Ovary (tissue), 9 donors: ENCODE measurements around the gene RAB10. TPM values are rescaled to one million over a fixed set of nuclear protein-coding genes. Genes with fewer than 3 reads are reported as not detected.

ENCODE experiments used
- DNase-seq, 5 donors: peaks; one replicate each; pipeline ENCODE4 v3.0.0-alpha.2; 2019 to 2020
- H3K27ac ChIP-seq, 2 donors: fragments of 200-600 bp; one replicate each; pipeline versions ENCODE4 v1.5.1 to v1.8.0; 2019 to 2022
- H3K27me3 ChIP-seq: fragments of 200-600 bp; one replicate; pipeline ENCODE4 v1.8.0; 2022
- H3K36me3 ChIP-seq: fragments of 200-600 bp; sonication (generic); one replicate; pipeline ENCODE4 v1.5.1; 2019
- H3K4me1 ChIP-seq: one replicate; pipeline ENCODE4 v1.8.1; 2013; ENCODE audit warnings: mild to moderate bottlenecking, moderate library complexity; ENCODE audit not compliant: insufficient read depth
- H3K4me3 ChIP-seq: fragments of 200-600 bp; sonication (generic); one replicate; pipeline ENCODE4 v1.5.1; 2017
- H3K9me3 ChIP-seq, 2 donors: fragments of 200-600 bp in 1 of 2; sonication (generic) in 1 of 2; one replicate each; pipeline versions ENCODE4 v1.5.1 to v1.8.1; 2013 to 2019; ENCODE audit warnings: mild to moderate bottlenecking in 1 of 2, moderate library complexity in 1 of 2
- CTCF ChIP-seq, 3 donors: fragments of 450-650 bp in 2 of 3; fragments of 200-600 bp in 1 of 3; IDR thresholded peaks; one replicate each; pipeline versions ENCODE4 v1.5.1 to v1.8.0; 2016 to 2022; ENCODE audit warnings: antibody characterized with exemption in 3 of 3, mild to moderate bottlenecking in 1 of 3
- EP300 ChIP-seq: sonication (generic); formaldehyde crosslinking; IDR thresholded peaks from one replicate; pipeline ENCODE4 v1.6.1; 2017; ENCODE audit warnings: antibody characterized with exemption
- POLR2A ChIP-seq: fragments of 450-650 bp; IDR thresholded peaks from one replicate; pipeline ENCODE4 v1.6.1; 2017; ENCODE audit warnings: antibody characterized with exemption, mild to moderate bottlenecking, moderate library complexity
- WGBS, 3 donors: extraction: QIAGEN DNeasy Blood & Tissue Kit in 1 of 3; methylation state at CpG; one replicate each; pipeline versions ENCODE4 v1.1.5 to v1.1.7; 2013 to 2017; 5-methylcytosine and 5-hydroxymethylcytosine counted together
- intact Hi-C, 4 donors: fragments of 100-400 bp; cut with DNase I; formaldehyde crosslinking; loops; one replicate each; pipeline versions ENCODE4 v1.11.0 to v1.15.1; 2022 to 2023
- polyA plus RNA-seq, 2 donors: library from polyadenylated mRNA; stranded (reverse); fragments of 200-250 nt in 1 of 2; fragments of 350-450 nt in 1 of 2; fragmentation: Illumina TruSeq in 1 of 2; extraction: RNeasy Lipid Tissue Mini Kit (QIAGEN cat#74804) in 1 of 2; gene quantifications; one replicate each; pipeline ENCODE4 v1.2.3, GENCODE V29; 2013 to 2014
- small RNA-seq: library from RNA; depleted of rRNA; stranded (forward); fragments of <200 nt; gene quantifications from one replicate; pipeline ENCODE3, GENCODE V24; 2016
- total RNA-seq, 7 donors: library from RNA; depleted of rRNA in 2 of 7; stranded (reverse); fragments of >200 nt in 2 of 7; fragmentation: NEBNext Ultra II Directional in 3 of 7; extraction: Animal tissue kit (Norgen Biotek cat#: 25700) in 3 of 7; gene quantifications; one replicate each; pipeline versions ENCODE4 v1.1.0 to v1.2.4, GENCODE V29; 2016 to 2023
- donor health status: DM: no; HTN: no; CAD: no; lungs with moderate emphysema.
- donor health status: DM: no; HTN: no; CAD: no.
- donor health status: Bipolar disorder and iron deficiency.
- donor health status: DM: yes; HTN: yes; CAD: no.
- donor health status: DM: no; HTN: no; CAD: no.
- donor health status: DM: yes; HTN: yes; CAD: no.

RAB10 gene
- total and polyA plus RNA-seq, 9 donors = 37.6 to 112 (median 93.6) TPM

- H3K36me3 ChIP-seq = no peaks in the 10 kb centered on the region
- no peak for TF ChIP-seq CTCF (IDR thresholded peaks at IDR 0.05)
- TF ChIP-seq EP300 = no peak
- TF ChIP-seq POLR2A = no peak
- no peak for DNase-seq
- intact Hi-C loops = no loop called here
- no peaks in the 10 kb centered on the region for H3K27me3 ChIP-seq
- peak overlapping the region; percentile 66 to 83 for H3K27ac ChIP-seq
- peaks cover 9% of the 10 kb centered on the region for H3K4me1 ChIP-seq
- H3K4me3 ChIP-seq = peak overlapping the region; percentile 68
- 19 to 39% (median 23%) methylated on average over 20 of the region's 20 CpGs for WGBS, 3 donors
- no peaks in the 10 kb centered on the region for H3K9me3 ChIP-seq
These were observed 151.5 kb downstream of the RAB10 start for GRCh38 chr2:26185304-26185928.

GRCh38 chr2:26185954-26186770 is 152.3 kb downstream of the RAB10 start:
- 80 to 89% (median 87%) methylated on average over 16 of the region's 16 CpGs for WGBS, 3 donors
- intact Hi-C loops = no loop called here

More at GRCh38 chr2:26185954-26186770, 152.3 kb downstream of the RAB10 start:
- H3K36me3 ChIP-seq = no peaks in the 10 kb centered on the region
- H3K27me3 ChIP-seq = no peaks in the 10 kb centered on the region
- no peak for DNase-seq
- H3K4me1 ChIP-seq = peaks cover 9% of the 10 kb centered on the region
- H3K27ac ChIP-seq = no peak overlapping the region
- H3K4me3 ChIP-seq = no peak overlapping the region
- TF ChIP-seq POLR2A (no peak), EP300 (no peak), CTCF (IDR thresholded peaks at IDR 0.05) (no peak)
- no peaks in the 10 kb centered on the region for H3K9me3 ChIP-seq

Small RNA genes lying within 50 kb of the gene (small RNA-seq; reads per million reads assigned to genes)
- not detected for gene RNU6-942P
- gene UQCRHP2 = not detected

Other genes starting within 250 kb of the RAB10 start
- gene ASXL2, start 155.6 kb upstream of the RAB10 start, total RNA-seq = 10 to 100 TPM in 6 of 7 donors, 1 to 10 TPM in 1; 7.2 to 25.0 (median 17.8) TPM
- gene ASXL2, start 155.6 kb upstream of the RAB10 start, polyA plus RNA-seq = 10 to 100 TPM in 1 of 2 donors, 1 to 10 TPM in 1; 3.0 to 13.5 TPM
- gene KIF3C, start 51.6 kb upstream of the RAB10 start, total RNA-seq = 10 to 100 TPM in 2 of 7 donors, 1 to 10 TPM in 5; 5.1 to 16.0 (median 8.1) TPM
- gene KIF3C, start 51.6 kb upstream of the RAB10 start, polyA plus RNA-seq = 1 to 10 TPM; 7.8 to 9.0 TPM
- gene GAREM2, start 139.0 kb downstream of the RAB10 start, total RNA-seq = 10 to 100 TPM in 1 of 7 donors, 1 to 10 TPM in 6; 1.0 to 13.5 (median 6.2) TPM
- 1 to 10 TPM; 2.4 to 3.1 TPM for gene GAREM2, start 139.0 kb downstream of the RAB10 start, polyA plus RNA-seq
- 100 to 1,000 TPM in 5 of 7 donors, 10 to 100 TPM in 2; 85.2 to 167 (median 129) TPM for gene HADHA, start 210.5 kb downstream of the RAB10 start, total RNA-seq
- 100 to 1,000 TPM in 1 of 2 donors, 10 to 100 TPM in 1; 94.1 to 290 TPM for gene HADHA, start 210.5 kb downstream of the RAB10 start, polyA plus RNA-seq
- gene HADHB, start 210.9 kb downstream of the RAB10 start, total RNA-seq = 100 to 1,000 TPM in 5 of 7 donors, 10 to 100 TPM in 2; 81.1 to 124 (median 104) TPM
- 100 to 1,000 TPM in 1 of 2 donors, 10 to 100 TPM in 1; 88.9 to 224 TPM for gene HADHB, start 210.9 kb downstream of the RAB10 start, polyA plus RNA-seq